Measurements from ENCODE around the gene PTGIR. TPM values are rescaled to one million over a fixed set of nuclear protein-coding genes. Genes with fewer than 3 reads are reported as not detected.
"Not testable (repeated sequence)": the region's sequence is repeated elsewhere in the genome, so short reads cannot be mapped to it uniquely, and the experiment has no call there.

PTGIR gene
- total and polyA plus RNA-seq, 9 donors: 0.24 to 1.8 (median 0.71) TPM

- Histone ChIP-seq H3K36me3 (no peaks in the 10 kb centered on the region), H3K4me3 (no peak overlapping the region), H3K9me3 (no peaks in the 10 kb centered on the region), H3K27ac (no peak overlapping the region), H3K27me3 (no peaks in the 10 kb centered on the region), H3K4me1 (ENCODE audit: insufficient read depth) (no peaks in the 10 kb centered on the region)
- 84 to 90% (median 89%) methylated on average over 14 of the region's 14 CpGs for WGBS, 3 donors
- TF ChIP-seq POLR2A (IDR thresholded peaks at IDR 0.05) (no peak), CTCF (IDR thresholded peaks at IDR 0.05) (no peak), EP300 (IDR thresholded peaks at IDR 0.05) (no peak)
- intact Hi-C loops (cut with DNase I): loop anchor here in 1 of 4 donors (5.0 kb wide), 1 partner anchor 37 kb away; no protein-coding TSS in a partner anchor
- no peak for DNase-seq
These were observed 5.8 kb upstream of the PTGIR start for GRCh38 chr19:46630586-46631205.

- Histone ChIP-seq H3K27me3 (no peaks in the 10 kb centered on the region), H3K27ac (no peak overlapping the region), H3K4me1 (ENCODE audit: insufficient read depth) (no peaks in the 10 kb centered on the region), H3K36me3 (no peaks in the 10 kb centered on the region), H3K4me3 (no peak overlapping the region), H3K9me3 (no peaks in the 10 kb centered on the region)
- TF ChIP-seq POLR2A (IDR thresholded peaks at IDR 0.05) (no peak), EP300 (IDR thresholded peaks at IDR 0.05) (no peak), CTCF (IDR thresholded peaks at IDR 0.05) (no peak)
- intact Hi-C loops (cut with DNase I): loop anchor here in 1 of 4 donors (5.0 kb wide), 1 partner anchor 38 kb away; no protein-coding TSS in a partner anchor
- whole genome bisulfite sequencing, 3 donors: 62 to 72% (median 64%) methylated on average over 15 of the region's 15 CpGs
- no peak for DNase-seq
These were observed 4.7 kb upstream of the PTGIR start for GRCh38 chr19:46629546-46630025.

GRCh38 chr19:46628970-46629369 lies 4.1 kb upstream of the PTGIR start:
- DNase-seq; H3K36me3 ChIP-seq; intact Hi-C loops (cut with DNase I); H3K4me1 ChIP-seq (ENCODE audit: insufficient read depth); H3K4me3 ChIP-seq; H3K9me3 ChIP-seq; H3K27me3 ChIP-seq; H3K27ac ChIP-seq: not testable (repeated sequence)
- WGBS, 3 donors: 87 to 90% (median 90%) methylated on average over 7 of the region's 7 CpGs

GRCh38 chr19:46626446-46626845 lies 1.6 kb upstream of the PTGIR start:
- WGBS, 3 donors: 67 to 71% (median 68%) methylated on average over 13 to 14 of the region's 14 CpGs
- DNase-seq: no peak
- TF ChIP-seq POLR2A (IDR thresholded peaks at IDR 0.05): no peak
- TF ChIP-seq EP300 (IDR thresholded peaks at IDR 0.05): no peak
- TF ChIP-seq CTCF (IDR thresholded peaks at IDR 0.05): no peak
- H3K4me3 ChIP-seq: no peak overlapping the region
- no peaks in the 10 kb centered on the region for H3K36me3 ChIP-seq
- no peaks in the 10 kb centered on the region for H3K9me3 ChIP-seq
- no peaks in the 10 kb centered on the region for H3K27me3 ChIP-seq
- intact Hi-C loops (cut with DNase I): no loop called here
- no peaks in the 10 kb centered on the region for H3K4me1 ChIP-seq (ENCODE audit: insufficient read depth)
- H3K27ac ChIP-seq: no peak overlapping the region

GRCh38 chr19:46625731-46626130 lies 842 bp upstream of the PTGIR start:
- TF ChIP-seq CTCF (IDR thresholded peaks at IDR 0.05) (no peak), EP300 (IDR thresholded peaks at IDR 0.05) (no peak), POLR2A (IDR thresholded peaks at IDR 0.05) (no peak)
- H3K4me1 ChIP-seq (ENCODE audit: insufficient read depth): no peaks in the 10 kb centered on the region
- DNase-seq: peak in 1 of 5 donors; percentile 34
- no peak overlapping the region for H3K4me3 ChIP-seq
- H3K27ac ChIP-seq: peak overlapping the region in 1 of 2 donors; percentile 21
- no peaks in the 10 kb centered on the region for H3K9me3 ChIP-seq
- 75 to 79% (median 79%) methylated on average over 12 of the region's 12 CpGs for WGBS, 3 donors
- intact Hi-C loops (cut with DNase I): no loop called here
- no peaks in the 10 kb centered on the region for H3K27me3 ChIP-seq
- H3K36me3 ChIP-seq: no peaks in the 10 kb centered on the region

Measured in ovary (tissue), 9 donors.